HG03064 (cell line): ENCODE measurements around the gene UNC5B.

ENCODE experiments used
- ATAC-seq: cut with Tn5 transposase; IDR thresholded peaks from one replicate; pipeline ENCODE4 v1.9.1; 2021; ENCODE audit warnings: low read depth; ENCODE audit not compliant: unreplicated experiment

UNC5B gene

DNA sequence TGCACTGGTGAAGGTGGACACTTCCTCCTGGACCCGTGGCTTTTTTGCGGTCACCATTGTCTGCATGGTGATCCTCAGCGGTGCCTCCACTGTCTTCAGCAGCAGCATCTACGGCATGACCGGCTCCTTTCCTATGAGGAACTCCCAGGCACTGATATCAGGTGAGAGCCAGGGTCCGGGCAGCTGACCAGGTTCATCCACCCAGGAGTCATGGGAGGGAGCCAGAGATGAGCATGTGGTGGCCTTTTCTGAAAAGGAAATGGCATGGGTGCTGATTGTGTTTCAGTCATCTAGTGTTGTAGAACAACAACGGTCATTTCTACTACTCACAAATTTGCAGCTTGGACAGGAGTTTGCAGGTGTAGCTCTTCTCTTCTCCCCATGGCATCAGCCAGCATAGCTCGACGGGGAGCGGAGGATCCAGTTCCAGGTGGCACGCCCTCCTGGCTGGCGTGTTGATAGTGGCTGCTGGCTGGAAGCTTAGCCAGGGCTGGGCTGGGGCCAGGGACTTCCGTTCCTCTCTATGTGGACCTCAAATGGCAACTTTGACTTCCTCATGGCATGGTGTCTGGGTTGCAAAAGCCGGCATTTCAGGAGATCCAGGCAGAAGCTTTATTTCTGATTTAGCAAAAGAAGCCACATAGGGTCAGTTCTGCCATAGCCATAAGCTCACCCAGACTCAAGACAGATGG is 139.4 kb downstream of the UNC5B start:
- no peak for ATAC-seq
